ENCODE data around the gene CD200.

- TF ChIP-seq POLR2A (IDR thresholded peaks at IDR 0.05) (no peak), POLR2AphosphoS5 (IDR thresholded peaks at IDR 0.05) (no peak)
These were observed 34.2 kb upstream of the CD200 start for GRCh38 chr3:112298781-112299180.
